ENCODE results near the gene IPO9.
A peak's percentile ranks its signal among the peaks of the same experiment; 100 is the strongest.

Gene IPO9

GRCh38 chr1:201883786-201884185, 54.8 kb downstream of the IPO9 start:
- DNase-seq (ENCODE audit: low read depth): no peak
- TF ChIP-seq CTCF (IDR thresholded peaks at IDR 0.05; ENCODE audit: control insufficient read depth, insufficient read depth, low read depth, low read length, missing control alignments): no peak
- H3K4me3 ChIP-seq (ENCODE audit: control insufficient read depth, low read depth, low read length): no peak overlapping the region

GRCh38 chr1:201884425-201884824, 55.5 kb downstream of the IPO9 start:
- no peak for DNase-seq (ENCODE audit: low read depth)
- TF ChIP-seq CTCF (IDR thresholded peaks at IDR 0.05; ENCODE audit: control insufficient read depth, insufficient read depth, low read depth, low read length, missing control alignments): no peak
- no peak overlapping the region for H3K4me3 ChIP-seq (ENCODE audit: control insufficient read depth, low read depth, low read length)

GRCh38 chr1:201885531-201886075, 56.6 kb downstream of the IPO9 start:
- H3K4me3 ChIP-seq (ENCODE audit: control insufficient read depth, low read depth, low read length): no peak overlapping the region
- DNase-seq (ENCODE audit: low read depth): no peak
- no peak for TF ChIP-seq CTCF (IDR thresholded peaks at IDR 0.05; ENCODE audit: control insufficient read depth, insufficient read depth, low read depth, low read length, missing control alignments)

GRCh38 chr1:201886103-201886885, 57.3 kb downstream of the IPO9 start:
- no peak overlapping the region for H3K4me3 ChIP-seq (ENCODE audit: control insufficient read depth, low read depth, low read length)
- no peak for TF ChIP-seq CTCF (IDR thresholded peaks at IDR 0.05; ENCODE audit: control insufficient read depth, insufficient read depth, low read depth, low read length, missing control alignments)
- DNase-seq (ENCODE audit: low read depth): no peak

- no peak for DNase-seq (ENCODE audit: low read depth)
- no peak for TF ChIP-seq CTCF (IDR thresholded peaks at IDR 0.05; ENCODE audit: control insufficient read depth, insufficient read depth, low read depth, low read length, missing control alignments)
- H3K4me3 ChIP-seq (ENCODE audit: control insufficient read depth, low read depth, low read length): no peak overlapping the region
These were observed 58.3 kb downstream of the IPO9 start for GRCh38 chr1:201887116-201887866.

- no peak for TF ChIP-seq CTCF (IDR thresholded peaks at IDR 0.05; ENCODE audit: control insufficient read depth, insufficient read depth, low read depth, low read length, missing control alignments)
- H3K4me3 ChIP-seq (ENCODE audit: control insufficient read depth, low read depth, low read length): peak within 1 kb of the TSS; percentile 78
These were observed 59.5 kb downstream of the IPO9 start, which contains the start of gene SHISA4 for GRCh38 chr1:201888282-201889089. Gene SHISA4, plus strand, starts transcription at chr1:201888898. Its CDS starts 97 bp downstream, at chr1:201888995.

More at GRCh38 chr1:201888282-201889089, 59.5 kb downstream of the IPO9 start, which contains the start of gene SHISA4:
- no peak for DNase-seq (ENCODE audit: low read depth)

Measured in AG09309 (cell line).